Liver (tissue), 9 donors: ENCODE data around the gene RETREG3. TPM values are rescaled to one million over a fixed set of nuclear protein-coding genes. Genes with fewer than 3 reads are reported as not detected.
A peak's percentile ranks its signal among the peaks of the same experiment; 100 is the strongest.

ENCODE experiments used
- DNase-seq: peaks from one replicate; pipeline ENCODE4 v3.0.0-alpha.2; 2017; ENCODE audit warnings: low spot score
- H3K27ac ChIP-seq, 2 donors: one replicate each; pipeline ENCODE4 v1.7.0; 2013; ENCODE audit warnings: inconsistent platforms in 2 of 2, low read length in 2 of 2, control low read depth in 1 of 2, low read depth in 1 of 2, mild to moderate bottlenecking in 1 of 2
- H3K27me3 ChIP-seq, 4 donors: one replicate each; pipeline versions ENCODE4 v1.6.1 to v1.7.0; 2013; ENCODE audit warnings: low read length in 3 of 4, inconsistent platforms in 1 of 4, mild to moderate bottlenecking in 1 of 4, moderate library complexity in 1 of 4; ENCODE audit not compliant: control insufficient read depth in 4 of 4, insufficient read depth in 4 of 4
- H3K36me3 ChIP-seq, 4 donors: one replicate each; pipeline versions ENCODE4 v1.6.1 to v1.7.0; 2013; ENCODE audit warnings: low read length in 3 of 4, mild to moderate bottlenecking in 3 of 4, low read depth in 1 of 4, moderate library complexity in 1 of 4; ENCODE audit not compliant: control insufficient read depth in 4 of 4, insufficient read depth in 3 of 4
- H3K4me1 ChIP-seq, 4 donors: one replicate each; pipeline versions ENCODE4 v1.6.1 to v1.7.0; 2013; ENCODE audit warnings: low read length in 3 of 4, mild to moderate bottlenecking in 3 of 4, moderate library complexity in 1 of 4; ENCODE audit not compliant: control insufficient read depth in 4 of 4, insufficient read depth in 4 of 4
- H3K4me3 ChIP-seq, 3 donors: one replicate each; pipeline versions ENCODE4 v1.6.1 to v1.7.0; 2013; ENCODE audit warnings: low read length in 3 of 3, control low read depth in 1 of 3, low read depth in 1 of 3, mild to moderate bottlenecking in 1 of 3
- H3K9ac ChIP-seq, 2 donors: one replicate each; pipeline ENCODE4 v1.7.0; 2013; ENCODE audit warnings: low read length in 2 of 2, mild to moderate bottlenecking in 2 of 2, moderate library complexity in 2 of 2, control low read depth in 1 of 2, low read depth in 1 of 2
- H3K9me3 ChIP-seq, 4 donors: one replicate each; pipeline versions ENCODE4 v1.6.1 to v1.7.0; 2013; ENCODE audit warnings: low read length in 3 of 4; ENCODE audit not compliant: control insufficient read depth in 4 of 4
- EGR1 ChIP-seq, 2 donors: IDR thresholded peaks; 2 replicates each; pipeline ENCODE4 v1.6.1; 2016 to 2018; ENCODE audit warnings: antibody characterized with exemption in 2 of 2, low read depth in 2 of 2
- FOXA1 ChIP-seq: IDR thresholded peaks from 2 replicates; pipeline ENCODE4 v1.6.1; 2016; ENCODE audit warnings: antibody characterized with exemption
- FOXA2 ChIP-seq: IDR thresholded peaks from 2 replicates; pipeline ENCODE4 v1.6.1; 2016; ENCODE audit warnings: antibody characterized with exemption
- GABPA ChIP-seq, 2 donors: IDR thresholded peaks in 1 of 2; conservative IDR thresholded peaks in 1 of 2; 2 replicates each; pipeline ENCODE4 v1.6.1; 2016; ENCODE audit warnings: antibody characterized with exemption in 2 of 2, mild to moderate bottlenecking in 1 of 2, moderate library complexity in 1 of 2
- HNF4A ChIP-seq, 2 donors: conservative IDR thresholded peaks; 2 replicates each; pipeline ENCODE4 v1.6.1; 2016; ENCODE audit warnings: antibody characterized with exemption in 2 of 2, mild to moderate bottlenecking in 2 of 2
- HNF4G ChIP-seq: IDR thresholded peaks from 2 replicates; pipeline ENCODE4 v1.6.1; 2016; ENCODE audit warnings: antibody characterized with exemption
- JUND ChIP-seq, 2 donors: IDR thresholded peaks; 2 replicates each; pipeline ENCODE4 v1.6.1; 2016; ENCODE audit warnings: antibody characterized with exemption in 2 of 2
- NR2F2 ChIP-seq: IDR thresholded peaks from 2 replicates; pipeline ENCODE4 v1.6.1; 2016; ENCODE audit warnings: antibody characterized with exemption
- RAD21 ChIP-seq, 2 donors: IDR thresholded peaks; 2 replicates each; pipeline ENCODE4 v1.6.1; 2016; ENCODE audit warnings: antibody characterized with exemption in 2 of 2, mild to moderate bottlenecking in 2 of 2
- RXRA ChIP-seq, 2 donors: IDR thresholded peaks; 2 replicates each; pipeline ENCODE4 v1.6.1; 2017 to 2018; ENCODE audit warnings: antibody characterized with exemption in 2 of 2, mild to moderate bottlenecking in 1 of 2
- SP1 ChIP-seq: IDR thresholded peaks from 2 replicates; pipeline ENCODE4 v1.6.1; 2018; ENCODE audit warnings: antibody characterized with exemption, mild to moderate bottlenecking
- TAF1 ChIP-seq: conservative IDR thresholded peaks from 2 replicates; pipeline ENCODE4 v1.6.1; 2016; ENCODE audit warnings: antibody characterized with exemption, mild to moderate bottlenecking
- YY1 ChIP-seq: IDR thresholded peaks from 2 replicates; pipeline ENCODE4 v1.6.1; 2016; ENCODE audit warnings: antibody characterized with exemption, mild to moderate bottlenecking
- WGBS: extraction: QIAGEN DNeasy Blood & Tissue Kit; methylation state at CpG from one replicate; pipeline ENCODE4 v1.1.7; 2013; 5-methylcytosine and 5-hydroxymethylcytosine counted together
- polyA plus RNA-seq, 2 donors: library from polyadenylated mRNA; stranded (reverse) in 1 of 2; unstranded in 1 of 2; fragments of 200-250 nt in 1 of 2; fragments of >200 nt in 1 of 2; fragmentation: Nextera tagmentation in 1 of 2; extraction: Ambion mirVana in 1 of 2; gene quantifications; one replicate each; pipeline versions ENCODE4 v1.2.1 to v1.2.3, GENCODE V29; 2013 to 2015
- total RNA-seq, 2 donors: library from RNA; depleted of rRNA; stranded (reverse); fragments of >200 nt; gene quantifications; one replicate each; pipeline ENCODE4 v1.2.3, GENCODE V29; 2014
- TF ChIP-seq, protein P1 (sequence below): IDR thresholded peaks from 2 replicates; pipeline ENCODE4 v1.6.1; 2016; ENCODE audit warnings: antibody characterized with exemption
- TF ChIP-seq, protein P2 (sequence below): IDR thresholded peaks from 2 replicates; pipeline ENCODE4 v1.6.1; 2016; ENCODE audit warnings: antibody characterized with exemption
- TF ChIP-seq, protein P3 (sequence below): fragments of 150-350 bp; IDR thresholded peaks from 2 replicates; pipeline ENCODE4 v1.5.1; 2017; ENCODE audit warnings: improper control_type of control experiment, low read depth, low read length; ENCODE audit not compliant: missing input control
- TF ChIP-seq, protein P4 (sequence below): IDR thresholded peaks from 2 replicates; pipeline ENCODE4 v1.6.1; 2016; ENCODE audit warnings: antibody characterized with exemption, mild to moderate bottlenecking
- TF ChIP-seq, protein P5 (sequence below): IDR thresholded peaks from 2 replicates; pipeline ENCODE4 v1.6.1; 2016; ENCODE audit warnings: antibody characterized with exemption
- donor health status: healthy.
- donor health status: healthy.
- donor health status: healthy.
- donor health status: healthy.
- donor health status: healthy.

Gene RETREG3
- total and polyA plus RNA-seq, 4 donors = 9.0 to 44.3 (median 26.6) TPM

DNA sequence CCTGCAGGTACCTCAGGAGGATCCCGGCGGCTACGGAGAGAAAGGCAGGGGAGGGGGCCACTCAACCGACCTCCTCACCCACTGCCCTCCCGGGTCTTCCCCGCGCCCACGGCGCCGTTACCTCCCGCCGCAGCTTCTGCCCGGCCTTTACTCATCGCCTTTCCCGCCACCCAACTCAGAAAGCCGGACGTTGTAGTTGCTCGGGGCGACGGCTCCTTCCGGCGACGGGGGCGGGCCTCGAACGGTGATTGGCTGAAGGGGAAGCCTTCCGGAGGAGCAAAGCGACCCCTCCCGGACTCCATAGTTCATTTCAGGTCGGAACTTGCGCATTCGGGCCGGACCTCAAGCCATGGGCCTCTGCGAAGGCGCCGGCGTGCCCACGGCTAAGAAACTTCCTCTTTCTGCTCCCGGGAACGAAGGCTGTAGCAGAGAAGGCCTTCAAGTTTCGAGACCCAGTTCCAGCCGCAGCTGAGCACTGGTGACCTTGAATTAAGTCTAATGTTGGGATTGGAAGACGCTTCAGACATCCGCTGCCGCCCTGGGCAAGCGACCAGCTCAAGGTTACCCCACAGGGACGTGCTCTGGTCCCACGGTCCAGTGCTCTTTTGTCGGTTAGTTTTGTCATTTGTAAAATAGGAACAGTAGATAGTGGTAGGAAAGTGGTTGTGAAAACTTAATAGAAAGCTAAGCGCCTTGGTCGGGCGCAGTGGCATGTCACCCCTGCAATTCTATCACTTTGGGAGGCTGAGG lies 31.5 kb downstream of the RETREG3 start, which contains the start of gene PSMC3IP:
PSMC3IP (minus strand) TSS at position 198 of the 750 bp plus-strand sequence; CDS start at position 155, 43 bp downstream.
- H3K36me3 ChIP-seq = peaks cover 5 to 42% (median 28%) of the 10 kb centered on the region in 4 donors
- no peaks in the 10 kb centered on the region for H3K9me3 ChIP-seq
- H3K4me3 ChIP-seq = peak within 1 kb of the TSS; percentile 51 to 97 (median 78)
- TF ChIP-seq GABPA (IDR thresholded peaks at IDR 0.05 in 1 of 2, conservative IDR thresholded peaks at IDR 0.05 in 1 of 2) (peak; percentile 83 to 97), FOXA2 (no peak), HNF4G (no peak), EGR1 (IDR thresholded peaks at IDR 0.05; ENCODE audit: low read depth in 2 of 2) (peak; percentile 80 to 85), SP1 (peak; percentile 78), TAF1 (no peak), JUND (IDR thresholded peaks at IDR 0.05) (peak in 1 of 2 donors; percentile 49), RXRA (IDR thresholded peaks at IDR 0.05) (peak; percentile 91 to 97), NR2F2 (peak; percentile 55), HNF4A (conservative IDR thresholded peaks at IDR 0.05) (peak; percentile 28 to 38), RAD21 (IDR thresholded peaks at IDR 0.05) (peak in 1 of 2 donors; percentile 52), YY1 (peak; percentile 78), FOXA1 (no peak)
- TF ChIP-seq, protein P1, sequence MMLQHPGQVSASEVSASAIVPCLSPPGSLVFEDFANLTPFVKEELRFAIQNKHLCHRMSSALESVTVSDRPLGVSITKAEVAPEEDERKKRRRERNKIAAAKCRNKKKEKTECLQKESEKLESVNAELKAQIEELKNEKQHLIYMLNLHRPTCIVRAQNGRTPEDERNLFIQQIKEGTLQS = peak; percentile 23
- TF ChIP-seq, protein P2, sequence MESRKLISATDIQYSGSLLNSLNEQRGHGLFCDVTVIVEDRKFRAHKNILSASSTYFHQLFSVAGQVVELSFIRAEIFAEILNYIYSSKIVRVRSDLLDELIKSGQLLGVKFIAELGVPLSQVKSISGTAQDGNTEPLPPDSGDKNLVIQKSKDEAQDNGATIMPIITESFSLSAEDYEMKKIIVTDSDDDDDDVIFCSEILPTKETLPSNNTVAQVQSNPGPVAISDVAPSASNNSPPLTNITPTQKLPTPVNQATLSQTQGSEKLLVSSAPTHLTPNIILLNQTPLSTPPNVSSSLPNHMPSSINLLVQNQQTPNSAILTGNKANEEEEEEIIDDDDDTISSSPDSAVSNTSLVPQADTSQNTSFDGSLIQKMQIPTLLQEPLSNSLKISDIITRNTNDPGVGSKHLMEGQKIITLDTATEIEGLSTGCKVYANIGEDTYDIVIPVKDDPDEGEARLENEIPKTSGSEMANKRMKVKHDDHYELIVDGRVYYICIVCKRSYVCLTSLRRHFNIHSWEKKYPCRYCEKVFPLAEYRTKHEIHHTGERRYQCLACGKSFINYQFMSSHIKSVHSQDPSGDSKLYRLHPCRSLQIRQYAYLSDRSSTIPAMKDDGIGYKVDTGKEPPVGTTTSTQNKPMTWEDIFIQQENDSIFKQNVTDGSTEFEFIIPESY = peak; percentile 92
- TF ChIP-seq, protein P3, sequence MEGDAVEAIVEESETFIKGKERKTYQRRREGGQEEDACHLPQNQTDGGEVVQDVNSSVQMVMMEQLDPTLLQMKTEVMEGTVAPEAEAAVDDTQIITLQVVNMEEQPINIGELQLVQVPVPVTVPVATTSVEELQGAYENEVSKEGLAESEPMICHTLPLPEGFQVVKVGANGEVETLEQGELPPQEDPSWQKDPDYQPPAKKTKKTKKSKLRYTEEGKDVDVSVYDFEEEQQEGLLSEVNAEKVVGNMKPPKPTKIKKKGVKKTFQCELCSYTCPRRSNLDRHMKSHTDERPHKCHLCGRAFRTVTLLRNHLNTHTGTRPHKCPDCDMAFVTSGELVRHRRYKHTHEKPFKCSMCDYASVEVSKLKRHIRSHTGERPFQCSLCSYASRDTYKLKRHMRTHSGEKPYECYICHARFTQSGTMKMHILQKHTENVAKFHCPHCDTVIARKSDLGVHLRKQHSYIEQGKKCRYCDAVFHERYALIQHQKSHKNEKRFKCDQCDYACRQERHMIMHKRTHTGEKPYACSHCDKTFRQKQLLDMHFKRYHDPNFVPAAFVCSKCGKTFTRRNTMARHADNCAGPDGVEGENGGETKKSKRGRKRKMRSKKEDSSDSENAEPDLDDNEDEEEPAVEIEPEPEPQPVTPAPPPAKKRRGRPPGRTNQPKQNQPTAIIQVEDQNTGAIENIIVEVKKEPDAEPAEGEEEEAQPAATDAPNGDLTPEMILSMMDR = peak; percentile 22
- TF ChIP-seq, protein P4, sequence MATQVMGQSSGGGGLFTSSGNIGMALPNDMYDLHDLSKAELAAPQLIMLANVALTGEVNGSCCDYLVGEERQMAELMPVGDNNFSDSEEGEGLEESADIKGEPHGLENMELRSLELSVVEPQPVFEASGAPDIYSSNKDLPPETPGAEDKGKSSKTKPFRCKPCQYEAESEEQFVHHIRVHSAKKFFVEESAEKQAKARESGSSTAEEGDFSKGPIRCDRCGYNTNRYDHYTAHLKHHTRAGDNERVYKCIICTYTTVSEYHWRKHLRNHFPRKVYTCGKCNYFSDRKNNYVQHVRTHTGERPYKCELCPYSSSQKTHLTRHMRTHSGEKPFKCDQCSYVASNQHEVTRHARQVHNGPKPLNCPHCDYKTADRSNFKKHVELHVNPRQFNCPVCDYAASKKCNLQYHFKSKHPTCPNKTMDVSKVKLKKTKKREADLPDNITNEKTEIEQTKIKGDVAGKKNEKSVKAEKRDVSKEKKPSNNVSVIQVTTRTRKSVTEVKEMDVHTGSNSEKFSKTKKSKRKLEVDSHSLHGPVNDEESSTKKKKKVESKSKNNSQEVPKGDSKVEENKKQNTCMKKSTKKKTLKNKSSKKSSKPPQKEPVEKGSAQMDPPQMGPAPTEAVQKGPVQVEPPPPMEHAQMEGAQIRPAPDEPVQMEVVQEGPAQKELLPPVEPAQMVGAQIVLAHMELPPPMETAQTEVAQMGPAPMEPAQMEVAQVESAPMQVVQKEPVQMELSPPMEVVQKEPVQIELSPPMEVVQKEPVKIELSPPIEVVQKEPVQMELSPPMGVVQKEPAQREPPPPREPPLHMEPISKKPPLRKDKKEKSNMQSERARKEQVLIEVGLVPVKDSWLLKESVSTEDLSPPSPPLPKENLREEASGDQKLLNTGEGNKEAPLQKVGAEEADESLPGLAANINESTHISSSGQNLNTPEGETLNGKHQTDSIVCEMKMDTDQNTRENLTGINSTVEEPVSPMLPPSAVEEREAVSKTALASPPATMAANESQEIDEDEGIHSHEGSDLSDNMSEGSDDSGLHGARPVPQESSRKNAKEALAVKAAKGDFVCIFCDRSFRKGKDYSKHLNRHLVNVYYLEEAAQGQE = no peak
- TF ChIP-seq, protein P5, sequence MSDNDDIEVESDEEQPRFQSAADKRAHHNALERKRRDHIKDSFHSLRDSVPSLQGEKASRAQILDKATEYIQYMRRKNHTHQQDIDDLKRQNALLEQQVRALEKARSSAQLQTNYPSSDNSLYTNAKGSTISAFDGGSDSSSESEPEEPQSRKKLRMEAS = peak; percentile 43
- under 1% methylated on average over 52 of the region's 52 CpGs for WGBS
- H3K27ac ChIP-seq = peak within 1 kb of the TSS; percentile 85 to 89
- peak; percentile 94 for DNase-seq
- H3K27me3 ChIP-seq = no peaks in the 10 kb centered on the region
- peaks cover 3 to 19% (median 13%) of the 10 kb centered on the region in 4 donors for H3K4me1 ChIP-seq
- peak within 1 kb of the TSS; percentile 89 to 97 for H3K9ac ChIP-seq
